ENCODE measurements around the gene KPNB1.

GRCh38 chr17:47652570-47652969 lies 2.9 kb downstream of the KPNB1 start:
- TF ChIP-seq CEBPB (IDR thresholded peaks at IDR 0.05; ENCODE audit: borderline replicate concordance in 1 of 2, low read depth in 2 of 2, low read length in 2 of 2), result no peak
- no peak for TF ChIP-seq BCL11A (IDR thresholded peaks at IDR 0.05; ENCODE audit: low read depth, low read length)
- TF ChIP-seq, protein P1, sequence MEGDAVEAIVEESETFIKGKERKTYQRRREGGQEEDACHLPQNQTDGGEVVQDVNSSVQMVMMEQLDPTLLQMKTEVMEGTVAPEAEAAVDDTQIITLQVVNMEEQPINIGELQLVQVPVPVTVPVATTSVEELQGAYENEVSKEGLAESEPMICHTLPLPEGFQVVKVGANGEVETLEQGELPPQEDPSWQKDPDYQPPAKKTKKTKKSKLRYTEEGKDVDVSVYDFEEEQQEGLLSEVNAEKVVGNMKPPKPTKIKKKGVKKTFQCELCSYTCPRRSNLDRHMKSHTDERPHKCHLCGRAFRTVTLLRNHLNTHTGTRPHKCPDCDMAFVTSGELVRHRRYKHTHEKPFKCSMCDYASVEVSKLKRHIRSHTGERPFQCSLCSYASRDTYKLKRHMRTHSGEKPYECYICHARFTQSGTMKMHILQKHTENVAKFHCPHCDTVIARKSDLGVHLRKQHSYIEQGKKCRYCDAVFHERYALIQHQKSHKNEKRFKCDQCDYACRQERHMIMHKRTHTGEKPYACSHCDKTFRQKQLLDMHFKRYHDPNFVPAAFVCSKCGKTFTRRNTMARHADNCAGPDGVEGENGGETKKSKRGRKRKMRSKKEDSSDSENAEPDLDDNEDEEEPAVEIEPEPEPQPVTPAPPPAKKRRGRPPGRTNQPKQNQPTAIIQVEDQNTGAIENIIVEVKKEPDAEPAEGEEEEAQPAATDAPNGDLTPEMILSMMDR (IDR thresholded peaks at IDR 0.05 in 2 of 3, conservative IDR thresholded peaks at IDR 0.05 in 1 of 3; ENCODE audit: control insufficient read depth in 2 of 3, extremely low read depth in 1 of 3, insufficient read depth in 1 of 3, low read depth in 3 of 3, low read length in 3 of 3), result no peak
- no peak for TF ChIP-seq SIN3A (IDR thresholded peaks at IDR 0.05; ENCODE audit: low read depth, low read length)
- TF ChIP-seq FOXM1 (IDR thresholded peaks at IDR 0.05; ENCODE audit: low read depth, low read length), result no peak

All from GM12878 (cell line).